GM12874 (cell line): ENCODE measurements around the gene MYLK4.

Experiments
- TF ChIP-seq, protein P1 (sequence below): IDR thresholded peaks from 2 replicates; pipeline ENCODE4 v1.5.1; 2011; ENCODE audit warnings: low read depth, mild to moderate bottlenecking, control low read depth, low read length, moderate library complexity; ENCODE audit not compliant: insufficient read depth

MYLK4 gene

DNA sequence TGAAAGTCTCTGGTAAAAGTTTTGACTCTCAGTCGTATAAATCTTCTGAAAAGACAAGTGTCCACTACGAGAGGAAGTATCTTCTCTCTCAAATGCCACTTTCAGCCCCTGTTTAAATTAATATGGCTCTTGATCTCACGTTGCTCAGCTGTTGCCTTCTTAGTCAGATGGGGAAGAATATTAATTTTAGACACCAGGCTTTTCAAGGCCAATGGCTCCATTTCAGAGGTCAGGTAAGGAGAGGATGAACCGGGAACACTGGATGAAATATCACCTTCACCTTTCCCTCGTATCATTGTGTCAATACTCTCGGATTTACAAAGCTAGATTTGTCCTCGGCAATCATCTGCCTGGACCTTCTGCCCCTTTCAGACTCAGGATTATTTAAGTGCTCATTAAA is at the start of gene MYLK4:
MYLK4 (minus strand) TSS at position 91 of the 400 bp plus-strand sequence. CDS start 1,628 bp downstream, outside the sequence.
- TF ChIP-seq, protein P1, sequence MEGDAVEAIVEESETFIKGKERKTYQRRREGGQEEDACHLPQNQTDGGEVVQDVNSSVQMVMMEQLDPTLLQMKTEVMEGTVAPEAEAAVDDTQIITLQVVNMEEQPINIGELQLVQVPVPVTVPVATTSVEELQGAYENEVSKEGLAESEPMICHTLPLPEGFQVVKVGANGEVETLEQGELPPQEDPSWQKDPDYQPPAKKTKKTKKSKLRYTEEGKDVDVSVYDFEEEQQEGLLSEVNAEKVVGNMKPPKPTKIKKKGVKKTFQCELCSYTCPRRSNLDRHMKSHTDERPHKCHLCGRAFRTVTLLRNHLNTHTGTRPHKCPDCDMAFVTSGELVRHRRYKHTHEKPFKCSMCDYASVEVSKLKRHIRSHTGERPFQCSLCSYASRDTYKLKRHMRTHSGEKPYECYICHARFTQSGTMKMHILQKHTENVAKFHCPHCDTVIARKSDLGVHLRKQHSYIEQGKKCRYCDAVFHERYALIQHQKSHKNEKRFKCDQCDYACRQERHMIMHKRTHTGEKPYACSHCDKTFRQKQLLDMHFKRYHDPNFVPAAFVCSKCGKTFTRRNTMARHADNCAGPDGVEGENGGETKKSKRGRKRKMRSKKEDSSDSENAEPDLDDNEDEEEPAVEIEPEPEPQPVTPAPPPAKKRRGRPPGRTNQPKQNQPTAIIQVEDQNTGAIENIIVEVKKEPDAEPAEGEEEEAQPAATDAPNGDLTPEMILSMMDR = no peak

DNA sequence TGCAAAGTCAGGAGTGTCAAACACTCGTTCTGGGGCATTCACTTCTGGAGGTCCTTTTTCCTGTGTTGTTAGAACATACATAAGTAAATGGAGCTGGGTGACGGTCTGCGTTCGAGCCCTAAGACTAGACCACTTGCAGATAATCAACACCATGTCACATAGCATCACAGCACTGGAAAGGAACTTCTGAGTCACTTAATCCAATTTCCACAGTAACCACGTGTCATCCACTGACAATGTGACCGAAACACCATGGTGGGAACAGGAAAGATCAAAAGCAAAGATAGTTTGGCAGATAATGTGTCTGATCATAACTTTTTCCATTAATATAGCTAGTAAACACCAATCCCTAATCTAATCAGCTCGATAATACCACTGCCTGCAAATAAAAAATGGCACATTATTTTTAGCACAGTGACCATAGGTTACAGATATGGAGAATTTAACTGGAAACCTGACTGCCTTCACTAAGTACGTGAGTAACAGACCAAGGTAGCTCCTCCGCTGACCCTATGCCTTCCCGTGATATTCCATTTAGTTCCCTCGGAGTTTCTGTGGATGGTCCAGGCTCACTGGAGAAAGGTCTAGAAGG is 49.3 kb upstream of the MYLK4 start:
- TF ChIP-seq, protein P1 = no peak

DNA sequence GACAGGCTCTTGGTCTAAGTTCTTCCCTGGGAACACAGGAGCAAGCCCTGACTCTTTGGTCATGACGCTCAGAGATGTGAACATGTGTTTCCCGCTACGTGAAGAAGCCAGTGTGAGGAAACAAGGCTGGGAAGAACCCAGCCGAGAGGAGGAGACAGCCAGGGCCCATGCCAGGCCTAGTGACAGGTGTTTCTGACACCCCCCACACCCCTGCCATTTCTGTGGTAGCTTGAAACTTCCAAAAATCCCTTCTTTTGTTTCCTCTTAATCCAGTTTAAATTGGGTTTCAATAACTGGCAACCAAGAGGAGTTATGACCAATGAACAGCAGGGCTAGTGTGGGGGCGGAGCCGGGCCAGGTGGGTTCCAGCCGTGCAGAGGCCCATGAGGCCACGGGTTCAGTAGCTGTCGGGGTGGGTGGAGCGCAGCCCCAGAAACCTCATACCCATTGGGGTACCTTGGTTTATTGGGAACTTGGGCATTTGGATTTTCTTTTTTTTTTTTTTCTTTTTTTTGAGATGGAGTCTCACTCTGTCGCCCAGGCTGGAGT is 47.9 kb upstream of the MYLK4 start:
- TF ChIP-seq, protein P1 = no peak

DNA sequence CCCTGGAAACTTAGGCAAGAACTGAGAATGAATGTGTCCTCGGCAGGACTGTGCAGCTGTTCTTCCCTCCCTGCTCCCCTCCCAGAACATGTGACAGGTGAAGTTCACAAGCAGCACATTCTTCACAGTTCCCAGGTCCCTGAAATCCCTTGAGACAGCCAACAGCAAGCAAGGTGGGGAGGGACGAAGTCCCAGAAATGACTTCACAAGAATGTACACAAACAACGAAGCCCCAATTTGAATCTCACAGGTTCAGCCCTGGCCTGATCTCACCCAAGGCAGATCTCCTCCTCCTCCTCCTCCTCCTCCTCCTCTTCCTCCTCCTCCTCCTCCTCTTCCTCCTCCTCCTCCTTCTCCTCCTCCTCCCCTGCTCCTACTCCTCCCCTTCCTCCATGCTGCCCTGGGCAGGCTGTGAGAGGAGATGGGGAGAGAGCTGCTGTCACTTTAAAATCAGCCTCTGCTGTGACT is 46.9 kb upstream of the MYLK4 start:
- TF ChIP-seq, protein P1 = no peak

DNA sequence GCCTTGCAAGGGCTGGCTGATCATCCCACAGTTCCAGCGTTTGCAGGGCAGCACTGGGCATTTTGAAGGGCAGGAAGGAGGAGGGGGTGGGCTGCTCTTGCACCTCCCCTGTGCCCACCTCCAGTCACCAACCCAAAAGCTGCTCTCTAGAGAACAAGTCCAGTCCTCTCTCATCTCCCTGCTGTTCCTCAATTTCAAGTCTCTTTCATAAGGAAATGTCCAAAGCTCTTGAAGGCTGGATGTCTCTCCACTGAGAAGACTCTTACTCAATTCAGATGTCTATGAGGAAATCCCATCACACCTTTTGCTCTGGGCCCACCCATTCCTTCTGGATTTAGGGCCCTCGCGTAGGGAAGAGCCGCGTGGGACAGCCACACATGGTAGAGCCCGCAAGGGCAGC is 46.1 kb upstream of the MYLK4 start:
- TF ChIP-seq, protein P1 = no peak

DNA sequence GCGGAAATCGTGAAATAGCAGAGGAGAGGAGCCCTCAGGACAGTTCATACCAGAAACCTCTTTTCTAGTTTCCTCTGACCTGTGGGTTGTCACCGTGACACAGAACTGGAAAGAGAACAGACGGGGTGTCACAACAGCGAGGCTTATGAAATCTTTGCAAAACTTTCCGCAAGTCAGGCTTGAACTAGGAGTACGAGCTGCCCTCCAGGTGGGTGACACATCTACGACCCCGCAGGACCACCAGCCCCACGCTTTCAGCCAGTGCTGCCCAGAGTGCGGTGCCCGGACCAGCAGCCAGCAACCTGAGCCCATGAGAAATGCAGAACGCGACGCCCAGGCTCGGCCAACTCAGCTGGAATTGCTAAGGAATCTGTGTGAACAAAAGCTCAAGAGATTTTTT is 45.2 kb upstream of the MYLK4 start:
- TF ChIP-seq, protein P1 = no peak

DNA sequence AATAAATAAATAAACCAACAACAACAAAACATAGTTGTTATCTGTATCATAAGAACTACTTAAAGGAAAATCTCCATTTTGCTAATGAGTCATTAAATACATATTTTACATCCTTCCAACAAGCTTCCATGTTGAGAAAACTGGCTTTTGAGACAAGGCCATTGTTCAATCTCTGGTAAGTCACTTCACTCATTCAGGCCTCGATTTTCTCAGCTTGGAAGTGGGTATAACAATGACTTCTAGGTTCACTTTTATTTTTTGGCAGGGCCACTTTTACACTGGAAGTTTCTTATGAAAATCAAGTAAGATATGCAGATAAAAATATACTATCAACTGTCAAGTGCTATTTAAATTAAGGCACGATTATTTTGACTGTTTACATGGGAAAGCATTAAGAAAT is 44.4 kb upstream of the MYLK4 start:
- TF ChIP-seq, protein P1 = no peak
